OCI-LY1 (cell line): ENCODE data around the gene CCDC92.

ENCODE experiments used
- H2AFZ ChIP-seq: fragments of 200-600 bp; sonication (generic), shearing (Covaris generic); 2 replicates; pipeline ENCODE4 v1.6.0; 2014; ENCODE audit warnings: antibody characterized with exemption, mild to moderate bottlenecking, low read length
- H3F3A ChIP-seq: fragments of 200-600 bp; sonication (generic), shearing (Covaris generic); 2 replicates; pipeline ENCODE4 v1.6.0; 2014; ENCODE audit warnings: mild to moderate bottlenecking, antibody characterized with exemption, low read length, moderate library complexity; ENCODE audit not compliant: insufficient read depth
- H3K27ac ChIP-seq: fragments of 200-600 bp; sonication (generic); 2 replicates; pipeline ENCODE4 v1.5.1; 2014; ENCODE audit warnings: low read length, mixed run types, mild to moderate bottlenecking, low read depth; ENCODE audit not compliant: poor library complexity, severe bottlenecking
- H3K27me3 ChIP-seq: fragments of 200-600 bp; sonication (generic); 2 replicates; pipeline ENCODE4 v1.6.0; 2014; ENCODE audit warnings: antibody characterized with exemption, mild to moderate bottlenecking, low read length, moderate library complexity; ENCODE audit not compliant: insufficient read depth
- H3K36me3 ChIP-seq: fragments of 200-600 bp; sonication (generic); 2 replicates; pipeline ENCODE4 v1.6.1; 2014; ENCODE audit warnings: mild to moderate bottlenecking, antibody characterized with exemption, low read length, moderate library complexity, mixed read lengths; ENCODE audit not compliant: insufficient read depth
- H3K4me1 ChIP-seq: fragments of 200-600 bp; sonication (generic); 2 replicates; pipeline ENCODE4 v1.5.1; 2014; ENCODE audit warnings: mild to moderate bottlenecking, low read length, moderate library complexity; ENCODE audit not compliant: insufficient read depth, severe bottlenecking
- H3K4me2 ChIP-seq: fragments of 200-600 bp; sonication (generic), shearing (Covaris generic); 2 replicates; pipeline ENCODE4 v1.6.1; 2014; ENCODE audit warnings: low read length
- H3K4me3 ChIP-seq: fragments of 200-600 bp; sonication (generic); 2 replicates; pipeline ENCODE4 v1.5.1; 2014; ENCODE audit warnings: low read length, low read depth, mild to moderate bottlenecking, mixed read lengths; ENCODE audit not compliant: poor library complexity, severe bottlenecking
- H3K79me2 ChIP-seq: fragments of 200-600 bp; shearing (Covaris generic); 2 replicates; pipeline ENCODE4 v1.6.1; 2016; ENCODE audit warnings: mixed run types, low read length, mixed read lengths; ENCODE audit not compliant: insufficient read depth
- H3K9ac ChIP-seq: fragments of 200-600 bp; sonication (generic), shearing (Covaris generic); 2 replicates; pipeline ENCODE4 v1.6.1; 2014; ENCODE audit warnings: mild to moderate bottlenecking, low read length, mixed read lengths
- H3K9me2 ChIP-seq: fragments of 200-600 bp; sonication (generic), shearing (Covaris generic); 2 replicates; pipeline ENCODE4 v1.6.1; 2014; ENCODE audit warnings: low read depth, mild to moderate bottlenecking, low read length, mixed read lengths
- H3K9me3 ChIP-seq: fragments of 200-600 bp; shearing (Covaris generic); 2 replicates; pipeline ENCODE4 v1.6.1; 2014; ENCODE audit warnings: low read length, mixed read lengths
- H4K20me1 ChIP-seq: fragments of 200-600 bp; sonication (generic), shearing (Covaris generic); 2 replicates; pipeline ENCODE4 v1.6.0; 2016; ENCODE audit warnings: mild to moderate bottlenecking, low read length; ENCODE audit not compliant: insufficient read depth
- CTCF ChIP-seq: fragments of 200-600 bp; sonication (generic), shearing (Covaris generic); IDR thresholded peaks from 2 replicates; pipeline ENCODE4 v1.5.1; 2017; ENCODE audit warnings: mild to moderate bottlenecking, antibody characterized with exemption, low read length, moderate library complexity, mixed read lengths
- EZH2 ChIP-seq: fragments of 200-600 bp; sonication (generic), shearing (Covaris generic); IDR thresholded peaks from 2 replicates; pipeline ENCODE4 v1.8.0; 2017; ENCODE audit warnings: borderline replicate concordance, mixed run types, mild to moderate bottlenecking, antibody characterized with exemption, low read length, moderate library complexity, mixed read lengths

CCDC92 gene

GRCh38 chr12:123989168-123989567 is 16.5 kb upstream of the CCDC92 start:
- Histone ChIP-seq H3F3A (no peaks in the 10 kb centered on the region), H3K9ac (no peak overlapping the region), H3K9me2 (no peaks in the 10 kb centered on the region), H4K20me1 (no peaks in the 10 kb centered on the region), H2AFZ (no peak overlapping the region), H3K9me3 (no peaks in the 10 kb centered on the region), H3K4me3 (no peak overlapping the region), H3K4me1 (peaks cover 19% of the 10 kb centered on the region), H3K27me3 (no peaks in the 10 kb centered on the region), H3K27ac (no peak overlapping the region), H3K36me3 (peaks cover 56% of the 10 kb centered on the region; the same call in 1 of the 2 replicates), H3K79me2 (peaks cover 6% of the 10 kb centered on the region; the same call in 1 of the 2 replicates), H3K4me2 (no peak overlapping the region)
- TF ChIP-seq CTCF, result no peak
- TF ChIP-seq EZH2, result no peak

DNA sequence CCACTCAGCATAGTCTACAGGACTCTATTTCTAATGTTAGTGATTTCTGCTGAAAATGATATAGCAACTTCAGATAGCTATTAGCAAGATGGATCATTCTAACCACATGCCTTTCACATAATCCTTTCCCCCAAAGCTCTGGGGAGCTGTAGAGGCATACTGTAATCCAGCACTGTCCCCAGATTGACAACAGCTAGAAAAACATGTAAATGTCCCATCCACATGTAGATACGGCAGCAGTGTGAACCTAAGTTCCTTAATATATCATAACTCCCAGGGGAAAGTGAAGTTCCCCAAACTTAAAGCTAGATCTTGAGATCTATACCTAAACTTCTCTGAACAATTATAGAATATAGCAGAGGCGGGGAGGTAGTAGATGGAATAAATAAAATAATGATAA is 14.4 kb upstream of the CCDC92 start:
- no peak overlapping the region for H3K9ac ChIP-seq
- H3K36me3 ChIP-seq, result peaks cover 43% of the 10 kb centered on the region; the same call in 1 of the 2 replicates
- no peaks in the 10 kb centered on the region for H4K20me1 ChIP-seq
- peaks cover 6% of the 10 kb centered on the region; the same call in 1 of the 2 replicates for H3K79me2 ChIP-seq
- H3F3A ChIP-seq, result no peaks in the 10 kb centered on the region
- H3K4me3 ChIP-seq, result no peak overlapping the region
- H3K27ac ChIP-seq, result no peak overlapping the region
- no peaks in the 10 kb centered on the region for H3K27me3 ChIP-seq
- no peak overlapping the region for H3K4me2 ChIP-seq
- no peaks in the 10 kb centered on the region for H3K9me2 ChIP-seq
- H3K4me1 ChIP-seq, result peaks cover 13% of the 10 kb centered on the region
- no peak overlapping the region for H2AFZ ChIP-seq
- H3K9me3 ChIP-seq, result no peaks in the 10 kb centered on the region
- TF ChIP-seq EZH2 (no peak), CTCF (no peak)

DNA sequence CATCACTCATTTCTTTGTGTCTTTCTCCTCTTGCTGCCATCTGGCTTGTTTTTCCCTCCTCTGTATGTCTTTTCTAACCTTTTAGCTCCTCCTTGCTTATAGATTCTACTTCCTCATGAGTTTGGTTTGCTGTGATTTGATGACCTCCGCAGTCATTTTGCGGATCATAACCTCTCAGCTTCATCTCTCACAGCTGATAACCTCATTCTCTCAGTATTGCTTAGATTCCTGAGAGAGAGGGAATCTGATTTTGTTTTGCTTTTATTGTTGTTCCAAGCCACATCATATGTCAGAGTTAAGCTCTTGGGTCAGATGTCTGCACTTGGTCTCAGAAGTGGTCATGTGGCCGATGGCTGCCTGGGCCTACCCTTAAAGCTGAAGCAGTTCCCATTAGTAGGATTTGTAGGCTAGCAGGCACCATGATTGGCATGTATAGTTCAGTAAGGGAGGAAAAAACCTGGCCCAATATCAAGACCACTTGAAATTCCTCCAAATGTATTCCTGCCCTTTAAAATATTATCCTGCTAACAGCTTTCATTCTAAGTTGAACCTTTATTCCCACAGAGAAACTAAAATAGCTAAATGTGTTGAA is 13.8 kb upstream of the CCDC92 start:
- H3K27ac ChIP-seq, result no peak overlapping the region
- no peak overlapping the region for H3K4me2 ChIP-seq
- peaks cover 6% of the 10 kb centered on the region; the same call in 1 of the 2 replicates for H3K79me2 ChIP-seq

More for the DNA sequence above, 13.8 kb upstream of the CCDC92 start:
- Histone ChIP-seq H3K4me1 (peaks cover 13% of the 10 kb centered on the region), H3K9me2 (no peaks in the 10 kb centered on the region), H3K27me3 (no peaks in the 10 kb centered on the region), H3F3A (no peaks in the 10 kb centered on the region), H3K4me3 (no peak overlapping the region), H3K9me3 (no peaks in the 10 kb centered on the region), H4K20me1 (no peaks in the 10 kb centered on the region), H3K36me3 (peaks cover 38% of the 10 kb centered on the region; the same call in 1 of the 2 replicates), H2AFZ (no peak overlapping the region), H3K9ac (no peak overlapping the region)
- TF ChIP-seq EZH2, result no peak
- no peak for TF ChIP-seq CTCF
